HepG2 (cell line): Measurements from ENCODE around the gene SLC2A6. TPM values are rescaled to one million over a fixed set of nuclear protein-coding genes. Genes with fewer than 3 reads are reported as not detected.

Source experiments
- ATAC-seq: fragments of 200-7000 bp; cut with Tn5 transposase; 3 replicates; pipeline ENCODE4 v1.9.1; 2020; ENCODE audit warnings: mild to moderate bottlenecking, moderate library complexity
- BruUV-seq: library from RNA; stranded (reverse); fragments of 400-500 nt; replicated peaks from 2 replicates; lab custom pipeline; 2021; lab: Mats Ljungman, UMichigan
- CTCF ChIA-PET: fragments of 300-600 bp; formaldehyde crosslinking; extraction: SDS; loops from one replicate; lab custom pipeline; 2021; ENCODE audit warnings: low total read pairs, inconsistent platforms, low intra/inter-chr PET ratio; lab: Yijun Ruan, JAX
- POLR2A ChIA-PET: fragments of 350-600 bp; sonication (Branson Sonifier 250); formaldehyde crosslinking; loops from one replicate; lab custom pipeline; 2020; ENCODE audit warnings: antibody characterized with exemption, inconsistent platforms; lab: Yijun Ruan, JAX
- DNase-seq: peaks from one replicate; pipeline ENCODE4 v3.0.0-alpha.2; 2015; ENCODE audit warnings: low spot score
- FAIRE-seq: peaks from 3 replicates; lab custom pipeline; 2011; peaks lifted over from hg19 to GRCh38; lab: Jason Lieb, UNC
- H2AFZ ChIP-seq: one replicate; pipeline ENCODE4 v1.6.1; 2011; ENCODE audit warnings: low read length, inconsistent platforms
- H3K27ac ChIP-seq: fragments of 300-600 bp; 3 replicates; pipeline ENCODE4 v1.8.0; 2011; ENCODE audit warnings: mixed run types, mild to moderate bottlenecking, mixed read lengths, low read length, inconsistent platforms; ENCODE audit not compliant: insufficient read depth; ENCODE audit errors: extremely low read length
- H3K27me3 ChIP-seq, 2 experiments: fragments of 200-600 bp in 1 of 2; 2 replicates in 1 of 2; 3 replicates in 1 of 2; pipeline versions ENCODE4 v1.6.0 to v1.8.0; 2011; ENCODE audit warnings: low read length in 2 of 2, mild to moderate bottlenecking in 2 of 2, moderate library complexity in 2 of 2, inconsistent platforms in 1 of 2; ENCODE audit not compliant: insufficient read depth in 2 of 2, control insufficient read depth in 1 of 2
- H3K36me3 ChIP-seq, 2 experiments: fragments of 200-600 bp in 1 of 2; replicated peaks in 1 of 2; 2 replicates in 1 of 2; 3 replicates in 1 of 2; pipeline versions ENCODE4 v1.5.1 to v1.8.0; 2011; ENCODE audit warnings: low read length in 2 of 2, inconsistent platforms in 1 of 2; ENCODE audit not compliant: insufficient read depth in 2 of 2, control insufficient read depth in 1 of 2
- H3K4me1 ChIP-seq: 2 replicates; pipeline ENCODE4 v1.5.1; 2012; ENCODE audit warnings: low read length, inconsistent platforms; ENCODE audit not compliant: insufficient read depth
- H3K4me2 ChIP-seq: 2 replicates; pipeline ENCODE4 v1.6.0; 2011; ENCODE audit warnings: low read depth, low read length, inconsistent platforms
- H3K4me3 ChIP-seq, 3 experiments: fragments of 200-600 bp in 1 of 3; sonication (generic), shearing (Covaris generic) in 1 of 3; replicated peaks in 1 of 3; 2 replicates each; pipeline ENCODE4 v1.5.1; 2011 to 2016; ENCODE audit warnings: low read length in 3 of 3, inconsistent platforms in 2 of 3, low read depth in 2 of 3, mild to moderate bottlenecking in 2 of 3, control low read depth in 1 of 3, mixed read lengths in 1 of 3; ENCODE audit not compliant: insufficient read depth in 1 of 3
- H3K79me2 ChIP-seq: one replicate; pipeline ENCODE4 v1.6.1; 2011; ENCODE audit warnings: low read length, inconsistent platforms; ENCODE audit not compliant: insufficient read depth
- H3K9ac ChIP-seq: 2 replicates; pipeline ENCODE4 v1.6.0; 2011; ENCODE audit warnings: mild to moderate bottlenecking, low read depth, low read length, inconsistent platforms; ENCODE audit not compliant: insufficient read depth
- H3K9me3 ChIP-seq: 2 replicates; pipeline ENCODE4 v1.5.1; 2012; ENCODE audit warnings: mild to moderate bottlenecking, low read length
- H4K20me1 ChIP-seq: 2 replicates; pipeline ENCODE4 v1.6.0; 2011; ENCODE audit warnings: inconsistent platforms, mild to moderate bottlenecking, low read length, moderate library complexity; ENCODE audit not compliant: insufficient read depth
- ARHGAP35 ChIP-seq: sonication (generic); formaldehyde crosslinking; IDR thresholded peaks from 2 replicates; pipeline ENCODE4 v1.9.0; 2022; ENCODE audit warnings: mild to moderate bottlenecking, inconsistent platforms, moderate library complexity, missing genetic modification reagents, borderline replicate concordance
- ARNT ChIP-seq: fragments of 450-650 bp; IDR thresholded peaks from 2 replicates; pipeline ENCODE4 v1.6.1; 2017
- CREB1 ChIP-seq, 2 experiments: fragments of 450-650 bp in 1 of 2; IDR thresholded peaks; 2 replicates each; pipeline ENCODE4 v1.6.1; 2016 to 2017; ENCODE audit warnings: control low read depth in 1 of 2, mild to moderate bottlenecking in 1 of 2, missing compliant biosample characterization in 1 of 2, missing genetic modification characterization in 1 of 2
- HDAC1 ChIP-seq: sonication (generic); formaldehyde crosslinking; IDR thresholded peaks from 2 replicates; pipeline ENCODE4 v1.5.1; 2020; ENCODE audit warnings: mild to moderate bottlenecking, missing genetic modification reagents
- MNT ChIP-seq: fragments of 450-650 bp; IDR thresholded peaks from 2 replicates; pipeline ENCODE4 v1.6.1; 2016
- NFIB ChIP-seq: sonication (generic); formaldehyde crosslinking; IDR thresholded peaks from 2 replicates; pipeline ENCODE4 v1.9.0; 2021; ENCODE audit warnings: missing genetic modification reagents, mild to moderate bottlenecking, borderline replicate concordance
- WIZ ChIP-seq: sonication (generic); formaldehyde crosslinking; IDR thresholded peaks from 2 replicates; pipeline ENCODE4 v1.5.1; 2020; ENCODE audit warnings: mild to moderate bottlenecking, missing genetic modification reagents
- ZNF207 ChIP-seq: fragments of 450-650 bp; IDR thresholded peaks from 2 replicates; pipeline ENCODE4 v1.6.1; 2016; ENCODE audit warnings: antibody characterized with exemption, borderline replicate concordance
- ZNF225 ChIP-seq: sonication (generic); formaldehyde crosslinking; IDR thresholded peaks from 2 replicates; pipeline ENCODE4 v1.4.0; 2020; ENCODE audit warnings: mild to moderate bottlenecking, missing genetic modification reagents
- ZNF646 ChIP-seq: sonication (generic); formaldehyde crosslinking; IDR thresholded peaks from 2 replicates; pipeline ENCODE4 v1.9.0; 2021; ENCODE audit warnings: mild to moderate bottlenecking, missing genetic modification reagents
- ZSCAN30 ChIP-seq: sonication (generic); formaldehyde crosslinking; IDR thresholded peaks from 2 replicates; pipeline ENCODE4 v1.5.0; 2020; ENCODE audit warnings: mild to moderate bottlenecking, missing genetic modification reagents
- WGBS: methylation state at CpG from one replicate; pipeline ENCODE4 v1.1.6; 2017; ENCODE audit warnings: low lambda C conversion rate; 5-methylcytosine and 5-hydroxymethylcytosine counted together
- in situ Hi-C: cut with HindIII; loops from 2 replicates; pipeline ENCODE4 v1.10.0; 2017; ENCODE audit warnings: low pct_unique_long_range_greater_than_20kb; ENCODE audit not compliant: extremely low pct_ligation_motif_present
- intact Hi-C: fragments of 100-400 bp; cut with micrococcal nuclease; formaldehyde crosslinking; loops from one replicate; pipeline ENCODE4 v1.10.0; 2022; ENCODE audit not compliant: unreplicated experiment
- polyA plus RNA-seq, 8 experiments: library from polyadenylated mRNA; depleted of rRNA in 3 of 8; stranded (reverse) in 7 of 8; unstranded in 1 of 8; fragments of >200 nt; fragmentation: Illumina TruSeq in 4 of 8; extraction: Trizol in 4 of 8; gene quantifications; 2 replicates each; pipeline versions ENCODE4 v1.2.1 to v1.2.3, GENCODE V29; 2011 to 2016; ENCODE audit warnings: low read depth in 4 of 8, missing spikeins in 1 of 8, mixed read lengths in 1 of 8; ENCODE audit not compliant: insufficient read depth in 1 of 8
- total RNA-seq, 5 experiments: library from RNA; depleted of rRNA; stranded (reverse); fragments of >200 nt; fragmentation: Illumina TruSeq; extraction: Trizol; gene quantifications; 2 replicates each; pipeline ENCODE4 v1.2.3, GENCODE V29; 2016; ENCODE audit warnings: low read depth in 1 of 5

SLC2A6 gene
- total and polyA plus RNA-seq, 2 of the 13 experiments (the other 11 are each of a cell fraction or from before 2014, with no cell fraction given): 4.1 to 15.0 TPM

GRCh38 chr9:133495327-133496293, 16.7 kb upstream of the SLC2A6 start:
- POLR2A ChIA-PET: interaction anchor here (1.7 kb wide), 1 partner anchor 10 kb away, joined by 6 read pairs; no protein-coding TSS in a partner anchor
- no peaks in the 10 kb centered on the region for H3K9me3 ChIP-seq
- peak; percentile 63 for FAIRE-seq

More at GRCh38 chr9:133495327-133496293, 16.7 kb upstream of the SLC2A6 start:
- H4K20me1 ChIP-seq: no peaks in the 10 kb centered on the region
- ATAC-seq: no peak
- intact Hi-C loops (no loop called here), in situ Hi-C loops (no loop called here)
- no peak overlapping the region for H3K4me3 ChIP-seq
- H3K9ac ChIP-seq: no peak overlapping the region
- WGBS: 75% methylated on average over 24 of the region's 24 CpGs
- CTCF ChIA-PET: no interaction called here
- H2AFZ ChIP-seq: no peak overlapping the region
- TF ChIP-seq ARHGAP35 (CRISPR knock-in tag) (no peak), ZNF646 (CRISPR knock-in tag) (peak; percentile 80), ARNT (0 out of 2 replicates have a peak, but pooled peaks have one; percentile 4), WIZ (CRISPR knock-in tag) (no peak), HDAC1 (no peak), ZNF207 (0 out of 2 replicates have a peak, but pooled peaks have one; percentile 33), CREB1 (IDR thresholded peaks at IDR 0.05) (peak; percentile 8; the same call in 1 of the 2 replicates), CREB1 (CRISPR knock-in tag; IDR thresholded peaks at IDR 0.05) (no peak), ZNF225 (CRISPR knock-in tag) (no peak), NFIB (CRISPR knock-in tag) (0 out of 2 replicates have a peak, but pooled peaks have one; percentile 47), MNT (peak; percentile 24), ZSCAN30 (no peak)
- no TSS peak for BruUV-seq
- no peaks in the 10 kb centered on the region for H3K36me3 ChIP-seq
- H3K27ac ChIP-seq: no peak overlapping the region
- H3K79me2 ChIP-seq: no peaks in the 10 kb centered on the region
- no peak for DNase-seq
- peaks cover 15 to 56% of the 10 kb centered on the region in 2 experiments for H3K27me3 ChIP-seq
- H3K4me2 ChIP-seq: no peak overlapping the region
- peaks cover 77% of the 10 kb centered on the region for H3K4me1 ChIP-seq
